ENCODE data around the gene RNF181.
A peak's percentile ranks its signal among the peaks of the same experiment; 100 is the strongest.
"Not testable (repeated sequence)": the region's sequence is repeated elsewhere in the genome, so short reads cannot be mapped to it uniquely, and the experiment has no call there.

The RNF181 gene

DNA sequence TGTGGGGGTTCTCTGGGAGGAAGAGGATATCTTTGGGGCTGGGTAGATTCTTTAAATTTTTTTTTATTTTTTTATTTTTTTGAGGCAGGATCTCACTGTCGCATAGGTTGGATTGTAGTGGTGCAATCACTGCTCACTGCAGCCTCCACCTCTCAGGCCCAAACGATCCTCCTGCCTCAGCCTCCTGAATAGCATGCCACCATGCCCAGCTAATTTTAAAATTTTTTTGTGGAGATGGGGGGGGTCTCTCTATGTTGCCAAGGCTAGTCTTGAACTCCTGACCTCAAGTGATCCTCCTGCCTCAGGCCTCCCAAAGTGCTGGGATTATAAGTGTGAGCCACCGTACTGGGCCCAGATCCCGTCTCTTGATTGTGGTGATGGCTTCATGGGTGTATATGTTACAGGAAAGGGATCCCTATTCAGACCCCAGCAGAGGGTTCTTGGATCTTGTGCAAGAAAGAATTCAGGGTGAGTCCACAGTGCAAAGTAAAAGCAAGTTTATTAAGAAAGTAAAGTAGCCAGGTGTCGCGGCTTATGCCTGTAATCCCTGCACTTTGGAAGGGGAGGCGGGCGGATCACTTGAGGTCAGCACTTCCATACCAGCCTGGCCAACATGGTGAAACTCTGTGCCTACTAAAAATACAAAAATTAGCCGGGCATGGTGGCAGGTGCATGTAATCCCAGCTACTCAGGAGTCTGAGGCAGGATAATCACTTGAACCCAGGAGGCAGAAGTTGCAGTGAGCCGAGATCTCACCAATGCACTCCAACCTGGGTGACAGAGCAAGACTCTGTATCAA lies 18.4 kb downstream of the RNF181 start:
- in situ Hi-C loops (cut with MboI; ENCODE audit: low sequenced_read_pairs, unreplicated experiment), result no loop called here
- TF ChIP-seq, protein P1, sequence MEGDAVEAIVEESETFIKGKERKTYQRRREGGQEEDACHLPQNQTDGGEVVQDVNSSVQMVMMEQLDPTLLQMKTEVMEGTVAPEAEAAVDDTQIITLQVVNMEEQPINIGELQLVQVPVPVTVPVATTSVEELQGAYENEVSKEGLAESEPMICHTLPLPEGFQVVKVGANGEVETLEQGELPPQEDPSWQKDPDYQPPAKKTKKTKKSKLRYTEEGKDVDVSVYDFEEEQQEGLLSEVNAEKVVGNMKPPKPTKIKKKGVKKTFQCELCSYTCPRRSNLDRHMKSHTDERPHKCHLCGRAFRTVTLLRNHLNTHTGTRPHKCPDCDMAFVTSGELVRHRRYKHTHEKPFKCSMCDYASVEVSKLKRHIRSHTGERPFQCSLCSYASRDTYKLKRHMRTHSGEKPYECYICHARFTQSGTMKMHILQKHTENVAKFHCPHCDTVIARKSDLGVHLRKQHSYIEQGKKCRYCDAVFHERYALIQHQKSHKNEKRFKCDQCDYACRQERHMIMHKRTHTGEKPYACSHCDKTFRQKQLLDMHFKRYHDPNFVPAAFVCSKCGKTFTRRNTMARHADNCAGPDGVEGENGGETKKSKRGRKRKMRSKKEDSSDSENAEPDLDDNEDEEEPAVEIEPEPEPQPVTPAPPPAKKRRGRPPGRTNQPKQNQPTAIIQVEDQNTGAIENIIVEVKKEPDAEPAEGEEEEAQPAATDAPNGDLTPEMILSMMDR (IDR thresholded peaks at IDR 0.05; ENCODE audit: borderline replicate concordance, control extremely low read depth, extremely low read depth, insufficient read depth, missing control alignments), result no peak
- no peak for DNase-seq (ENCODE audit: low spot score)

- DNase-seq (ENCODE audit: low spot score); in situ Hi-C loops (cut with MboI; ENCODE audit: low sequenced_read_pairs, unreplicated experiment): not testable (repeated sequence)
These were observed 19.2 kb downstream of the RNF181 start for GRCh38 chr2:85614757-85615156.

DNA sequence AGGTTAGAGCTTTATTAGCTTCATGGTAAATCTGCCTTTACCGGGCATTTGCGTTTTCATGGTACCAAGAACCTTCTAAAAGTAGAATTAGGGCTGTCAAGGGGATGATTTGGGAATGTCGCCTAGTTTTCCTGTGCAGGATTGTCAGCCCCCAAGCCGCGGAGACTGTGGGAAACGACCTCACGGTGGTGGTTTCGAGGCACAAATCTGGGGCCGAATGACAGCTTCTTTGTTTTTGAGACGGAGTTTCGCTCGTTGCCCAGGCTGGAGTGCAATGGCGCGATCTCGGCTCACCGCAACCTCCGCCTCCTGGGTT lies 19.8 kb downstream of the RNF181 start:
- TF ChIP-seq, protein P1 (IDR thresholded peaks at IDR 0.05; ENCODE audit: borderline replicate concordance, control extremely low read depth, extremely low read depth, insufficient read depth, missing control alignments), result no peak
- in situ Hi-C loops (cut with MboI; ENCODE audit: low sequenced_read_pairs, unreplicated experiment), result no loop called here
- DNase-seq (ENCODE audit: low spot score), result no peak

- in situ Hi-C loops (cut with MboI; ENCODE audit: low sequenced_read_pairs, unreplicated experiment); DNase-seq (ENCODE audit: low spot score): not testable (repeated sequence)
These were observed 22.2 kb downstream of the RNF181 start for GRCh38 chr2:85617723-85618122.

DNA sequence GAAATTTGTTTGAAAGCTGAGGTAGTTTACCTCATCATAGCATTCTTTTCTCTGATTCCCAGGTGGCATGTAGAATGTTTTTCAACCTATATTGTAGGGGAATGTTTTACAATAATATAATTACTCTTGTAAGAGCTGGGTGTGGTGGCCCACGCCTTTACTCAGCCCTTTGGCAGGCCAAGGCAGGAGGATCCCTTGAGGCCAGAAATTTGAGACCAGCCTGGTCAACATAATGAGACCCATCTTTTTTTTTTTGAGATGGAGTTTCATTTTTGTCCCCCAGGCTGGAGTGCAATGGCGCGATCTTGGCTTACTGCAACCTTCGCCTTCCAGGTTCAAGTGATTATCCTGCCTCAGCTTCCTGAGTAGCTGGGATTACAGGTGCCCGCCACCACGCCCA lies 24.1 kb downstream of the RNF181 start:
- TF ChIP-seq, protein P1 (IDR thresholded peaks at IDR 0.05; ENCODE audit: borderline replicate concordance, control extremely low read depth, extremely low read depth, insufficient read depth, missing control alignments), result no peak
- no peak for DNase-seq (ENCODE audit: low spot score)
- in situ Hi-C loops (cut with MboI; ENCODE audit: low sequenced_read_pairs, unreplicated experiment), result no loop called here

DNA sequence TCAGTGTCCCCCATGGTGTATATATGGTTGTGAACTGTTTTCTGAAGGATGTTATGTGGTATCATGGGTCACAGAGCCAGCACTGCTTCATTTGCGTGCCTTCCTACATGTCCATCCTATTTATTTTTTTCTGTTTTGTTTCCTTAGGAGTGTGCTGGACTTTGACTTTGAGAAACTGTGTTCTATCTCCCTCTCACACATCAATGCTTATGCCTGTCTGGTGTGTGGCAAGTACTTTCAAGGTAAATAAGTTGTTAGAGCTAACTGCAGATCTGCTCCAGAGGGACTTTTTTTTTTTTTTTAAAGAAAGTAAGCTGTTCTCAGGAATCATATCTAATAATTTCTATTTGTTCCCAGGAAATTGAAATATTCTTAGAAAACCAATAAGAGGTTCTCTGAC lies 25.8 kb downstream of the RNF181 start:
- in situ Hi-C loops (cut with MboI; ENCODE audit: low sequenced_read_pairs, unreplicated experiment), result no loop called here
- no peak for DNase-seq (ENCODE audit: low spot score)
- TF ChIP-seq, protein P1 (IDR thresholded peaks at IDR 0.05; ENCODE audit: borderline replicate concordance, control extremely low read depth, extremely low read depth, insufficient read depth, missing control alignments), result no peak

GRCh38 chr2:85623991-85624390 lies 28.4 kb downstream of the RNF181 start:
- DNase-seq (ENCODE audit: low spot score), result no peak
- in situ Hi-C loops (cut with MboI; ENCODE audit: low sequenced_read_pairs, unreplicated experiment), result no loop called here
- TF ChIP-seq, protein P1 (IDR thresholded peaks at IDR 0.05; ENCODE audit: borderline replicate concordance, control extremely low read depth, extremely low read depth, insufficient read depth, missing control alignments), result no peak

DNA sequence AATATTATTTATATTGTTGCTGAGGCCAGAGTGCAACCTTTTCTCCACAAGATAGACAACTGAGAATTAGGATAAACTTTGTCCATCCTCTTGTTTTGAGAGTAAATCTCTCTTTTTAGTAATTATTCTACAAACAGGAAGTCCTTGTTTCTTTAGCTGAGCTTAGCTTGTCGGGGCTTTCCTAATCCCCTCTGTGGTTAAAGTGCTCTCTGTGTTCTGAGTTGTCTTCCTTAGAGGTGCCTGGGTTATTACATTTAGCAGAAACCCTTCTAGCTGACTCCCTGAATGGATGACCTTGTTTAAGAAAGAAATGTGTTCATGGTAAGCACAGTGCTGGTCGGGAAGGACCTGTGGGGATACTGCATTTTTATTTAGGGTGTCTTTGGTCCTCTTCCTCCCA lies 33.1 kb downstream of the RNF181 start:
- TF ChIP-seq, protein P1 (IDR thresholded peaks at IDR 0.05; ENCODE audit: borderline replicate concordance, control extremely low read depth, extremely low read depth, insufficient read depth, missing control alignments), result no peak
- in situ Hi-C loops (cut with MboI; ENCODE audit: low sequenced_read_pairs, unreplicated experiment), result no loop called here
- DNase-seq (ENCODE audit: low spot score), result peak; percentile 60

Data from GM13976 (cell line).